Prostate gland (tissue), 2 donors: Measurements from ENCODE around the gene CNKSR3.

Source experiments
- POLR2AphosphoS5 ChIP-seq: sonication (generic); formaldehyde crosslinking; IDR thresholded peaks from one replicate; pipeline ENCODE4 v1.6.1; 2017; ENCODE audit warnings: antibody characterized with exemption
- TF ChIP-seq, protein P1 (sequence below), 4 experiments: fragments of 200-600 bp in 2 of 4; fragments of 450-650 bp in 2 of 4; sonication (generic) in 2 of 4; IDR thresholded peaks; 1 replicate in 3 of 4; 2 replicates in 1 of 4; pipeline ENCODE4 v1.5.1; 2016 to 2019; ENCODE audit warnings: antibody characterized with exemption in 4 of 4, mild to moderate bottlenecking in 2 of 4, moderate library complexity in 2 of 4

DNA sequence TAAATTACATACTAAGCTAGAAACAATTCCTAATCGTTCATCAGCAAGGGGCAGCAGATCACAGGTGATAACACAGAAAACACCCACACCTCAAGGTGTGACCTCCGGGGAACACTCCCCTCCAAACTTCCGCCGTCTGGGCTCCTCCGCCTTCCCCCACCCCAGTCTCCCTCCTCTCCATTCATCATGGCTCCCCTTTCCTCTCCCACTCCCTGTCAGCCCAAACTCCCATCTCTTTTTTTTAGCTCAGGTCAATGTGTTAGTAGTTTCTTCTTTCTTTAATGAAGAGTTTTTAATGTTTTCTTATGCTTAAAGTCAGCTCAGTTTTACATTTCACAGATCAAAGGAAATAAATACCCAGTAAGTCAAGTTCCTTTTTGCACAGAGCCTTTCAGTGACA, 20.7 kb downstream of the CNKSR3 start:
- TF ChIP-seq, protein P1, sequence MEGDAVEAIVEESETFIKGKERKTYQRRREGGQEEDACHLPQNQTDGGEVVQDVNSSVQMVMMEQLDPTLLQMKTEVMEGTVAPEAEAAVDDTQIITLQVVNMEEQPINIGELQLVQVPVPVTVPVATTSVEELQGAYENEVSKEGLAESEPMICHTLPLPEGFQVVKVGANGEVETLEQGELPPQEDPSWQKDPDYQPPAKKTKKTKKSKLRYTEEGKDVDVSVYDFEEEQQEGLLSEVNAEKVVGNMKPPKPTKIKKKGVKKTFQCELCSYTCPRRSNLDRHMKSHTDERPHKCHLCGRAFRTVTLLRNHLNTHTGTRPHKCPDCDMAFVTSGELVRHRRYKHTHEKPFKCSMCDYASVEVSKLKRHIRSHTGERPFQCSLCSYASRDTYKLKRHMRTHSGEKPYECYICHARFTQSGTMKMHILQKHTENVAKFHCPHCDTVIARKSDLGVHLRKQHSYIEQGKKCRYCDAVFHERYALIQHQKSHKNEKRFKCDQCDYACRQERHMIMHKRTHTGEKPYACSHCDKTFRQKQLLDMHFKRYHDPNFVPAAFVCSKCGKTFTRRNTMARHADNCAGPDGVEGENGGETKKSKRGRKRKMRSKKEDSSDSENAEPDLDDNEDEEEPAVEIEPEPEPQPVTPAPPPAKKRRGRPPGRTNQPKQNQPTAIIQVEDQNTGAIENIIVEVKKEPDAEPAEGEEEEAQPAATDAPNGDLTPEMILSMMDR (IDR thresholded peaks at IDR 0.05), result no peak
- no peak for TF ChIP-seq POLR2AphosphoS5
